Erythroblast (primary cell): ENCODE measurements around the gene MADCAM1.

ENCODE experiments used
- GATA1 ChIP-seq: IDR thresholded peaks from 2 replicates; pipeline ENCODE4 v1.6.1; 2011; ENCODE audit warnings: low read depth, mild to moderate bottlenecking, control low read depth, low read length, moderate library complexity
- POLR2A ChIP-seq: IDR thresholded peaks from 2 replicates; pipeline ENCODE4 v1.6.1; 2011; ENCODE audit warnings: mild to moderate bottlenecking, low read length

GRCh38 chr19:482186-483041 is 13.9 kb upstream of the MADCAM1 start:
- TF ChIP-seq POLR2A (no peak), GATA1 (no peak)
